Progenitor cell of endocrine pancreas (in vitro differentiated cells): ENCODE data around the gene HS2ST1. TPM values are rescaled to one million over a fixed set of nuclear protein-coding genes. Genes with fewer than 3 reads are reported as not detected.

Source experiments
- DNase-seq: peaks from one replicate; pipeline ENCODE4 v3.0.0; 2021; ENCODE audit warnings: low spot score; ENCODE audit not compliant: unreplicated experiment
- H3K27ac Mint-ChIP-seq: 2 replicates; pipeline ENCODE4 v1.8.0; 2021; ENCODE audit warnings: mild to moderate bottlenecking, moderate library complexity, mixed read lengths
- H3K27me3 Mint-ChIP-seq: 2 replicates; pipeline ENCODE4 v1.8.0; 2021; ENCODE audit warnings: mixed read lengths
- H3K36me3 Mint-ChIP-seq: 2 replicates; pipeline ENCODE4 v1.8.0; 2022; ENCODE audit warnings: mixed read lengths; ENCODE audit not compliant: insufficient read depth
- H3K4me1 Mint-ChIP-seq: 2 replicates; pipeline ENCODE4 v1.8.0; 2021; ENCODE audit warnings: low read depth, mixed read lengths
- H3K4me3 Mint-ChIP-seq: 2 replicates; pipeline ENCODE4 v1.8.0; 2021; ENCODE audit warnings: low read depth, mild to moderate bottlenecking, moderate library complexity, mixed read lengths
- H3K9me3 Mint-ChIP-seq: 2 replicates; pipeline ENCODE4 v1.8.0; 2021; ENCODE audit warnings: low read depth, mixed read lengths
- total RNA-seq: library from RNA; stranded (reverse); gene quantifications from 2 replicates; pipeline ENCODE4 v1.2.1, GENCODE V29; 2021
- TF ChIP-seq, protein P1 (sequence below): fragments of 200-600 bp; sonication (generic); IDR thresholded peaks from one replicate; pipeline ENCODE4 v1.5.0; 2021; ENCODE audit warnings: antibody characterized with exemption, mild to moderate bottlenecking; ENCODE audit not compliant: unreplicated experiment

HS2ST1 gene
- total RNA-seq, 1 donor from 2014 or later, result 41.4 TPM

DNA sequence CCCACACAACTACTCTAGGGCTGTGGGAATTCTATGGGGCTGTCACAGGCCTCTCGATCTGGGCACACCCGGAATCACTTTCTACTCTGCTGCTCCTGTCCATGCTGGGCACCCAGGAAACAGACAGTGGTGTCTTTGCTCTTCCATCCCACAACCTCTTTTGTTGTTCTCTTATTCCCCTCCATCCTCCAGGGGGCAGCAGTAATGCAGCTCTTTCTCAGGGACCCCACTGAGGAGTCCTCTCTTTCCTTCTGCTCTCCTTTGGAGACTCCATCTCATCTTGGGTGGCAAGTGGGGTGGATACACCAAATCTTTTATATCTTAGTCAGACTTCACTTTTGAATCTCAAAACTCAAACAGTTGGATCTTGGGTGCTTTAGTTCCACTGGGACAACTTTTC, 206.3 kb downstream of the HS2ST1 start:
- no peaks in the 10 kb centered on the region for H3K4me1 Mint-ChIP-seq
- no peak for DNase-seq
- H3K9me3 Mint-ChIP-seq, result no peaks in the 10 kb centered on the region
- H3K27me3 Mint-ChIP-seq, result peaks cover 4% of the 10 kb centered on the region
- H3K27ac Mint-ChIP-seq, result no peak overlapping the region
- TF ChIP-seq, protein P1, sequence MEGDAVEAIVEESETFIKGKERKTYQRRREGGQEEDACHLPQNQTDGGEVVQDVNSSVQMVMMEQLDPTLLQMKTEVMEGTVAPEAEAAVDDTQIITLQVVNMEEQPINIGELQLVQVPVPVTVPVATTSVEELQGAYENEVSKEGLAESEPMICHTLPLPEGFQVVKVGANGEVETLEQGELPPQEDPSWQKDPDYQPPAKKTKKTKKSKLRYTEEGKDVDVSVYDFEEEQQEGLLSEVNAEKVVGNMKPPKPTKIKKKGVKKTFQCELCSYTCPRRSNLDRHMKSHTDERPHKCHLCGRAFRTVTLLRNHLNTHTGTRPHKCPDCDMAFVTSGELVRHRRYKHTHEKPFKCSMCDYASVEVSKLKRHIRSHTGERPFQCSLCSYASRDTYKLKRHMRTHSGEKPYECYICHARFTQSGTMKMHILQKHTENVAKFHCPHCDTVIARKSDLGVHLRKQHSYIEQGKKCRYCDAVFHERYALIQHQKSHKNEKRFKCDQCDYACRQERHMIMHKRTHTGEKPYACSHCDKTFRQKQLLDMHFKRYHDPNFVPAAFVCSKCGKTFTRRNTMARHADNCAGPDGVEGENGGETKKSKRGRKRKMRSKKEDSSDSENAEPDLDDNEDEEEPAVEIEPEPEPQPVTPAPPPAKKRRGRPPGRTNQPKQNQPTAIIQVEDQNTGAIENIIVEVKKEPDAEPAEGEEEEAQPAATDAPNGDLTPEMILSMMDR, result peak; percentile 31
- no peaks in the 10 kb centered on the region for H3K36me3 Mint-ChIP-seq
- H3K4me3 Mint-ChIP-seq, result no peak overlapping the region

DNA sequence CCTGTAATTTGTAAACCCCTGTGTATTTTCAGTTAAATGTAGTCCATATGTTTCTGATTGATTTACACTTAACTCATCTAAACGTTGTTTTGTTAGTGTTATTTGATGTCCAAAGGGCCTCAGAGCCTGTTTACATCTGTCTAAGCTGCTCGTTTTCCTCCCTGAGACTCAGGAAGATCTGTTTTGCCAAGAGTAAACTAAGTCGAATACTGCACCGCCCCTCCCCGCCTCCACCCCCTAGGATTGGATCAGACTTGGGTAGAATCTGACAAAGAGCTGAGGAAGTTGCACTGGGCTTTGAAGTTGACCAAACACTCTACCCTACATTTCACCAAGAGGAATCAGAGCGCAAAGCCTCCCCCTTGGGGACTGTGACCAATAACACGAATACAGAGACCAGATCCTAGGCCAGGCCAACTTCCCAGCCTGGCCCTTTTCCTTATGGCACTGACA, 207.3 kb downstream of the HS2ST1 start:
- Mint-ChIP-seq H3K4me1 (no peaks in the 10 kb centered on the region), H3K27me3 (peaks cover 6% of the 10 kb centered on the region), H3K4me3 (no peak overlapping the region), H3K9me3 (no peaks in the 10 kb centered on the region), H3K36me3 (no peaks in the 10 kb centered on the region), H3K27ac (no peak overlapping the region)
- TF ChIP-seq, protein P1, result no peak
- no peak for DNase-seq

DNA sequence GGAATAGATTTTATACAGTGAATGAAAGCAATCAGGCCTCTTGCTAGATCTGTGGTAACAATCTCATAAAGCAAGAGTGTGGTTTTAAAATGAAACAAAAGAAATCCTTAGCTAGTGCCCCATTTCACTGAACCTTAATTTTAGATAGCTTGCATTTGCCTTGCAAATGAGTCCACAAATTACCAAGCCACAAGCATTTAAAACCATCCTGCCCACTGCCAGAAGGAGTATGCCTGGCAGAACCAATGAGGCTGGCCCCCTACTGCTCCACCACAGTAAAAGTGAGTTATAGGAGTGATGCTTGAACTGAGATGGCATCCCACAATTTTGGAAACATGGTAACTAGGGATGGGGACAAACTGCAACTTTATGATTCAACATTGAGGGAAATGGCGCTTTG, 207.8 kb downstream of the HS2ST1 start:
- H3K27ac Mint-ChIP-seq, result no peak overlapping the region
- DNase-seq, result no peak
- H3K4me3 Mint-ChIP-seq, result no peak overlapping the region
- no peaks in the 10 kb centered on the region for H3K36me3 Mint-ChIP-seq
- H3K27me3 Mint-ChIP-seq, result peaks cover 7% of the 10 kb centered on the region
- no peaks in the 10 kb centered on the region for H3K9me3 Mint-ChIP-seq
- TF ChIP-seq, protein P1, result no peak
- no peaks in the 10 kb centered on the region for H3K4me1 Mint-ChIP-seq

DNA sequence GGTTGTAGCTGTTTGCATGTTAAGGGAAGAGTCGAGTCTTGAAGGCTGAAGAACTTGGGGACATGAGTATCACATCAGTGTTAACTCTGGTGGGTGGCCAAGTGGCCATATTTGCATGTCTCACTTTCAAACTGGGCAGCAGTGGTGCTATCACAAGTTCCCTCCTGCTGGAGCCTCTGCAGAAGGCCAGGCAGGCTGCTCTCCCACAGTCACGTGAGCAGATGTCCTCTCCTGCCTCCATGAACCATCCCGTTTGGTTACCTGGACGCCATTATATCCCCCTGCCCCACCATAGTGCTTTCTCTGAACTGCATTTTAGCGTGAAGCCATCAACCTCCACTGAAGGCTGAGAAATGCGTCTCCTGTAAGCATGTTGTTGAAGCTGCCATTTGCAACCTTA, 209.2 kb downstream of the HS2ST1 start:
- Mint-ChIP-seq H3K4me3 (no peak overlapping the region), H3K36me3 (no peaks in the 10 kb centered on the region), H3K4me1 (no peaks in the 10 kb centered on the region), H3K27ac (no peak overlapping the region), H3K27me3 (peaks cover 15% of the 10 kb centered on the region), H3K9me3 (no peaks in the 10 kb centered on the region)
- TF ChIP-seq, protein P1, result no peak
- no peak for DNase-seq

DNA sequence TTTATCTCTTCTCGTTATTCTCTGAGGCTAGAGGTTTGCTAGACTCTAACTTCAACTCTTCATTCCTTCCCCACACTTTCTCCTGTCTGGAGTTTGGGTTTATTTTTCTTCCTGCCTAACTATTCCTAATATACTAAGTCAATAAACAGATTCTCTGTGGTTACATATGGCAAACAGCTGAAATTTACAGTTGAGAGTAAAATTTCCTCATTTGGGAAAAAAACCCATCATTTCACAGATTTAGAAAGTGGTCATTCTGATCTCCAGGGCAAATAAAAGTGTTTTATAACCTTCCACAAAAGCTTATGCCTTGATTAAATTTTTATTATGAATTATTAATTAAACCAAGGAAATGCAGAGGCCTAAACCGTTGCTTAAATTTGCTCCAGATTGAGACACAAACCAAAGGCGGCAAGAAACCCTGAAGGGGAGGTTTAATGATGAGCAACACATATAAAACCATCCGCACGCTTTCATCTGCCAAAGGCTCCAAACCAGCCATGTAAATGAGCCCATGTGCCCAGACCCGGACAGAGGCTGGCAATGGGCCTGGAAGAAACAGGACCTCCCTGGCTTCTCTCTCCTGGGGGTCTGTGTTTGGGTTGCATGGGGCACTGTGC, 212.6 kb downstream of the HS2ST1 start:
- TF ChIP-seq, protein P1, result no peak
- no peaks in the 10 kb centered on the region for H3K9me3 Mint-ChIP-seq

More for the DNA sequence above, 212.6 kb downstream of the HS2ST1 start:
- Mint-ChIP-seq H3K27me3 (peaks cover 38% of the 10 kb centered on the region), H3K27ac (no peak overlapping the region), H3K36me3 (no peaks in the 10 kb centered on the region), H3K4me1 (peaks cover 7% of the 10 kb centered on the region), H3K4me3 (no peak overlapping the region)
- DNase-seq, result no peak
